ENCODE measurements around the gene TOMM40.
A peak's percentile ranks its signal among the peaks of the same experiment; 100 is the strongest.
"Not testable (repeated sequence)": the region's sequence is repeated elsewhere in the genome, so short reads cannot be mapped to it uniquely, and the experiment has no call there.

TOMM40 gene

DNA sequence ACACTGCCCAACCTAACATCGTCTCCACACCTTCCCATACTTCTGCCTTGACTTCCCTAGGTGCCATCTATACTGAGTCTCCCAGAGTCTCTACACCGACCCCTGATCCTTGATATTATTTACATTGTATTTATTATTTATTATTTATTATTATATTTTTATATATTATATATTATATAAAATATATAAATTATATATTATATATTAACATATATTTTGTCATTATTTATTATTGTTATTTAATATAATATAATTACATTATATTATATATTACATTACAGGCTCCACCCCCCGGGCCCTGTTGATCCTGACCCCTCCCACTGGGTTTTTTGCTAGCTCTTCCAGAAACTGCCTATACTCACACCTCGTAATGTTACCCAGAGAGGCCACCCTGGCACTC is 18.4 kb upstream of the TOMM40 start:
- DNase-seq = no peak

DNA sequence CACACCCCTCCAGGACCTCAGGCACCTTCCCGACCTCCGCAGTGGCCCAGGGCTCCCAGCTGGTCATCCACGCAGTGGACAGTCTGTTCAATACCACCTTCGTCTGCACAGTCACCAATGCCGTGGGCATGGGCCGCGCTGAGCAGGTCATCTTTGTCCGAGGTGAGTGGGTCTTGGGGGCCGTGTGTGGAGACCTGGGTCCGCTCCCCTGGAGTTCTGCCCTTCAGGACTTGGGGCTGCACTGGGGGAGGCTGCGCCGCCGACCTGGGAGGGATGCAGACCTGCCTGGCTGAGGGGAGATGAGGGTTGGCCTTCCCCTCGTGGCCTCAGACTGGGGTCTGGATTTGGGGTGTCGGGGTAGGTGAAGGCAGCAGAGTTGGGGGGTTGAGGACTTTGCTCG is 16.7 kb upstream of the TOMM40 start:
- DNase-seq = no peak

DNA sequence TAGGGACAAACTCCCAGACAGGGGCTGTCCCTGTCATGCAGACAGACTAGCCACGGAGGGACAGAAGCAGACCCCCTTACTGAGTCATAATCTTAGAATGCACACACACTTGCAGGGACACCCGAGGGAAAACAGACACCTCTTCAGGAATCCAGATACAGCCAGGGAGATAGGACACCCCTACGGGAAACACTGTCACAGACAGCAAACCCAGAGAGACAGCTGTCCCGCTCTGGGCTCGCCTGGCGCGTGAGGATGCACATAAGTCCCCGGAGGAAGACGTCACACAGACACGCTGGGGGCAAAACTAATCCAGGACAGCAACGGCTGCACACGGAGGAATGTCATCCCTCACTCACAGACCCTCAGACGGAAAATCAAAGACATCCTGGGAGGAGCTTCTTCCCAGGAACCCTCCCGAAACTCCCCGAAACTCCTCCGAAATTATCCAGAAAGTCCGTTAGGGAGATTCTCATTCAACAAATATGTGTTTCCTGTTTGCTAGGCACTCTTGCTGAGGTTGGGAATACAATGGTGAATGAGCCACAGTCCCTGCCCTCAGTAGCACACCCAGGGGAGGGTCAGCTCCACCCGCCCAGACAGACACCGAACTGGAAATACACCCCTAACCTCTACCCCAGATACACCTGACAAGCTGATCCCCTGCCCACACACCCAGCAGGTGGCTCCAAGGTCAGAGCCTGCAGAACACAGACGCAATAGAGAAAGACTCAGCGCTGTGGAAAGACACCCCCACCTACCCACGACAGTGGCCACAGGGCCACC is 15.2 kb upstream of the TOMM40 start:
- no peak for DNase-seq

- no peak for DNase-seq
These were observed 14.0 kb upstream of the TOMM40 start for GRCh38 chr19:44876930-44877535.

- no peak for DNase-seq
These were observed 12.8 kb upstream of the TOMM40 start for GRCh38 chr19:44878120-44878865.

DNA sequence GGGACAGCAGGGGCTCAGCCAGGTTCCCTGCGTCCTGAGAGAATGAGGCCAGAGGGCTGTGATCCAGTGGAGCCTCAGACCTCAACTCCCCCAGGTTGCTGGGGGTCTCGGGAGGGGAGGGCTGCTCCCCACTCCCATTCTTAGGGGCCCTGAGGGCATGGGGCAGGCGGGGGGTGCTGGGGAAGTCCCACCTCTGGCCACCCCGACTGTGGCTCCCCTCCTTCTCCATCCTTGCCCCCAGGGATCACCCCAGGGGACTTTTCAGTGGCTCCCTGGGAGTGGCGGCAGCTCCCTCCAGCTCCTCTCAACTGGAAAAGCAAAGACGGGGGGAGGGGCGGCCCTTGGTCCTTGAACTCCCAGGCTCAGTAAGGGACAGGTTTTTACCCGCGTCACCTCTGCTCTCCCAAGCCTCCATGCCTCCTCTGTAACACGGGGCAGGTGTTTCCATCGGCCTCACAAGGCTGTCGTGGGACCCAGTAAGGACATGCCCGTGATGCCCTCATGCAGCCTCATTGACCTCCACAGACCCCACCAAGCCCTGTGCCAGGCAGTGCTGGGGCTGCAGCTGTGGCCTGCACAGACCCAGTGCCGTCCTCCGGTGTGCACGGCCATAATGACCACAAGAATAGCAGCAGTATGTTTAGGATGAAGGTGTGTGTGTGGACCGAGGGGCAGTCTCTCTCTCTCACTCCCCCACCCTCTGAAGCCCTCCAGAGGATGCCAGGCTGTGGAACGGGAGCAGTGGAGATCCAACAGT is 11.6 kb upstream of the TOMM40 start:
- DNase-seq = no peak

DNA sequence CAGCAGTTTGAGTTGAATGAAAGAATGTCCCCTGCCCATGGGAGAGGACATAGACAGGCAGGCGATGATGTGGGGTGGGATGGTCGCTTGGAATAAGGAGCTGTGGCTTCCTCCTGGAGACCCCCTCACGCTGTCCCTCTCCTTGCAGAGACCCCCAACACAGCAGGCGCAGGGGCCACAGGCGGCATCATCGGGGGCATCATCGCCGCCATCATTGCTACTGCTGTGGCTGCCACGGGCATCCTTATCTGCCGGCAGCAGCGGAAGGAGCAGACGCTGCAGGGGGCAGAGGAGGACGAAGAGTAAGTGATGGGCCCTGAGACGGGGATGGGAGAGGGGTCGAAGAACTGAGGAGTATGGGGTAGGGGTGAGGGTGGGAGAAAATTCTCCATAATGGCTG is 9.0 kb upstream of the TOMM40 start:
- no peak for DNase-seq

GRCh38 chr19:44882619-44883397 is 8.2 kb upstream of the TOMM40 start:
- DNase-seq = not testable (repeated sequence)

DNA sequence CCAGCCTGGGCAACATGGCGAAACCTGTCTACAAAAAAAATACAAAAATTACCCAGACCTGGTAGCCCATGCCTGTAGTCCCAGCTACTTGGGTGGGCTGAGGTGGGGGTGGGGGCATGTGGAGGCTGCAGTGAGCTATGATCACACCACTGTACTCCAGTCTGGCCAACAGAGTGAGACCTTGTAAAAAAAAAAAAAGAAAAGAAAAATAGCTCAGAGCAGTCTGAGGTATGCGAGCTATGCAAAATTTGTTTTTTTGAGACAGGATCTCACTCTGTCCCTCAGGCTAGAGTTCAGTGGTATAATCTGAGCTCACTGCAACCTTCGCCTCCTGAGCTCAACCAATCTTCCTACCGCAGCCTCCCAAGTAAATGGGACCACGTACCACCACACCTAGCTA is 7.1 kb upstream of the TOMM40 start:
- DNase-seq = no peak

GRCh38 chr19:44884566-44884965 is 6.5 kb upstream of the TOMM40 start:
- no peak for DNase-seq

- no peak for DNase-seq
These were observed 4.9 kb upstream of the TOMM40 start for GRCh38 chr19:44886141-44886540.

GRCh38 chr19:44887648-44888047 is 3.4 kb upstream of the TOMM40 start:
- DNase-seq = no peak

GRCh38 chr19:44888335-44888734 is 2.7 kb upstream of the TOMM40 start:
- DNase-seq = not testable (repeated sequence)

DNA sequence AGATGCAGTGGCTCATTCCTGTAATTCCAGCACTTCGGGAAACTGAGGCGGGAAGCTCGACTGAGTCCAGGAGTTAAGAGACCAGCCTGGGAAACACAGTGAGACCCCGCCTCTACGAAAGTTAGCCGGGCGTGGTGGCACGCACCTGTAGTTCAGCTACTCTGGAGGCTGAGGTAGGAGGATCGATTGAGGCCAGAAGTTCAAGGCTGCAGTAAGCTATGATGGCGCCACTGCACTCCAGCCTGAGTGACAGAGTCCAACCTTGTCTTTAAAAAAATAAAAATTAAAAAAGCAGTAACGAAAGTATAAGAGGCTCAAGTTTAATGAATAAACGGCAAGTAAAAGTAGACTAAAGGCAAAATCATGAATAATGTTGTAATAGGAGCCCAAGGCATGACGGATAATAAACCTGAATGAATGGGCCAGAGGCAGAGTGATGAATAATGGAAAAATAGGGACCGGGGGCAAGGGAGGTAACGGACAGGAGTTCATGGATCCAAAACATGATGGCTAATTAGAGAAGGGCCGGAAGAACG is 1.2 kb upstream of the TOMM40 start:
- no peak for DNase-seq

DNA sequence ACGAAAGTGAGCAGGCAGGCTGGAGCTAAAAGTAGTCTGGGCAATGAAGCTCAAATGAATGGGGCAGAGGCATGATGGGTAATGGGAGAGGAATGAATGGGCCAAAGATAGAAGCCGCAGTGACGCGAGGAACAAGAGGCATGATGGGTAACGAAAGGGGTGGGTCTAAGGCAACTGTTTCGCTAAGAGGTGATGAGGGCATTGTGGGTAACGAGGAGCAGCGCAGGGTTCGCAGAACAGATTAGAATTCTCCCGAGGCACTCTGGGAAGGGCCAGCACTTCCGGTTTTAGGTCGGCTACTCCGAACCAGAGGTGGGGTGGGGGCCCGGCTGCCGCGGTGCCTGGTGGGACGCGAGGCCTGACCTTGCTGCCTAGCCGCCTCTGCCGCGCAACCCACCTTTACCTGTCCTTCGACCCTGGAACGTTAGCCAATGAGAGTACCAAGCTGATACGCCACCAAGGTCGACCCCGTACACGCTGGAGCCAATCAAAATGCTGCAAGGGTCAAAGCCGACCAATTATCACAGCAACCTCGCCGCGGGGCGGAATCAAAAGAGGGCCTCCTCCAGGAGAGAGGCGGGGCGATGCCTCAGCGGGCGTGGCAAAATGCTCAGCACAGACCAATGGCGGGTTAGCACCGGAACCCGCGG is 563 bp upstream of the TOMM40 start:
- peak; percentile 100 for DNase-seq

DNA sequence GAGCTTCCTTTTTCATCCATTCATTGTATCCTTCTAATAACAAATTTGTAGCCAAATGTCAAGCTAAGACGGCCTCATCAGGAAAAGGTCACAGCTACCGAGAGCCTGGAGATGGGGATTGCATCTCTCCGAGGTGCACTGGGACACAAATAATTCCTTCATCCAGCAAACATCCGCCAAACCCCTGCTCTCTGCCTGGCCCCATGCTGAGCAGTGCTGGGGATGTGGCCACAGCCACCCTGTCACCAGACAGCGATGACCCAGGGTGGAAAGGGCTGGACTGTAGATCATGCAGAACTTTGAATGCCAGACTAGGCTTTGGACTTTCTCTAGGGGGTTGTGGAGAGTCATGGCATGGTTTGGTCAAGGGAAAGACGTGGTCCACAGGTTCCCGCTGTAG is 1.9 kb downstream of the TOMM40 start:
- DNase-seq = no peak

GRCh38 chr19:44893332-44894051 is 2.4 kb downstream of the TOMM40 start:
- no peak for DNase-seq

DNA sequence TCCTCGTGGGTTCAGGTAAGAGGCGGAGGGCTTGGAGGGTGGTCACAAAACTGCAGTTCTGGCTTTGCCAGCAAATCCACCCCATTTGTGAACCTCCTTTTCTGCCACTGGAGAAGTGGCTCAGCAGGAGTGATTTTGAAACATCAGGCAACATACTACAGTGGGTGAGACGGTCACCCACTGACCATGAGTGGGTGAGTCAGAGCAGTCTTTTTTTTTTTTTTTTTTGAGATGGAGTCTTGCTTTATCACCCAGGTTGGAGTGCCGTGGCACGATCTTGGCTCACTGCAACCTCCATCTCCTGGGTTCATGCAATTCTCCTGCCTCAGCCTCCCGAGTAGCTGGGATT is 3.0 kb downstream of the TOMM40 start:
- no peak for DNase-seq

DNA sequence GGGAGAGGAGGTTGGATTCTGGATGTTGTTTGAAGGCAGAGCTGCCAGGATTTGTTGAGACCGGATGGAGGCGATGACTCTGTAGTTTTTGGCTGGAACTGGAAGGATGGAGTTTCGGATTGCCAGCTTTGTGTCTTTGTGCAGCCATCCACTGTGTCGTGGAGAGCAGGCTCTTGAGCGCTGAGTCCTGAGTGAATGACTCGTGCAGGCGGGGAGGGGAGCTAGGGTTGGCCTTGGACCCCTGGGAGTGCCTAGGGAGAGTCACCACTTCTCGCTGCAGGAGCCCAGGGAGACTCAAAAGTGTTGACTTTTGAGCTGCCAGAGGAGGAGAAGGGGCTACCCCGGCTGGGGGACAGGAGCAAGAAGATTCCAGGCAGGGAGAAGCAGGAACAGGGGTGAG is 3.9 kb downstream of the TOMM40 start:
- DNase-seq = no peak

GRCh38 chr19:44897835-44898234 is 6.8 kb downstream of the TOMM40 start:
- DNase-seq = no peak
